Upper lobe of left lung (tissue), 6 donors: Measurements from ENCODE around the gene LRBA. TPM values are rescaled to one million over a fixed set of nuclear protein-coding genes. Genes with fewer than 3 reads are reported as not detected.

Experiments used
- ATAC-seq, 2 donors: fragments of 200-7000 bp; cut with Tn5 transposase; one replicate each; pipeline ENCODE4 v1.9.1; 2022; ENCODE audit warnings: mild to moderate bottlenecking in 2 of 2, moderate library complexity in 2 of 2; ENCODE audit not compliant: low FRiP score in 2 of 2
- DNase-seq, 2 donors: peaks; one replicate each; pipeline ENCODE4 v3.0.0-alpha.2; 2019 to 2020
- H3K27ac ChIP-seq, 4 donors: fragments of 200-600 bp; sonication (generic); one replicate each; pipeline ENCODE4 v1.5.1; 2016 to 2019
- H3K27me3 ChIP-seq, 4 donors: fragments of 200-600 bp; sonication (generic); one replicate each; pipeline ENCODE4 v1.5.1; 2017 to 2019
- H3K36me3 ChIP-seq, 4 donors: fragments of 200-600 bp; sonication (generic); one replicate each; pipeline ENCODE4 v1.5.1; 2016 to 2019
- H3K4me1 ChIP-seq, 4 donors: fragments of 200-600 bp; sonication (generic); one replicate each; pipeline ENCODE4 v1.5.1; 2018 to 2019
- H3K4me3 ChIP-seq, 4 donors: fragments of 200-600 bp; sonication (generic); one replicate each; pipeline ENCODE4 v1.5.1; 2017 to 2019; ENCODE audit warnings: mild to moderate bottlenecking in 2 of 4, moderate library complexity in 1 of 4
- H3K9me3 ChIP-seq, 4 donors: fragments of 200-600 bp; sonication (generic); one replicate each; pipeline ENCODE4 v1.5.1; 2018 to 2019
- EP300 ChIP-seq, 4 donors: sonication (generic); formaldehyde crosslinking; IDR thresholded peaks; one replicate each; pipeline ENCODE4 v1.5.1; 2017; ENCODE audit warnings: antibody characterized with exemption in 4 of 4, control low read depth in 2 of 4
- POLR2A ChIP-seq, 4 donors: fragments of 450-650 bp; IDR thresholded peaks; one replicate each; pipeline ENCODE4 v1.5.1; 2016 to 2017; ENCODE audit warnings: antibody characterized with exemption in 4 of 4, mild to moderate bottlenecking in 2 of 4
- POLR2AphosphoS5 ChIP-seq, 2 donors: sonication (generic); formaldehyde crosslinking; IDR thresholded peaks; one replicate each; pipeline ENCODE4 v1.5.1; 2017; ENCODE audit warnings: antibody characterized with exemption in 2 of 2
- WGBS, 2 donors: methylation state at CpG; one replicate each; pipeline ENCODE4 v1.1.5; 2017 to 2018; 5-methylcytosine and 5-hydroxymethylcytosine counted together
- total RNA-seq, 6 donors: library from RNA; depleted of rRNA in 4 of 6; stranded (reverse); fragments of >200 nt in 4 of 6; gene quantifications; one replicate each; pipeline versions ENCODE4 v1.1.0 to v1.2.1, GENCODE V29; 2016 to 2021
- TF ChIP-seq, protein P1 (sequence below), 6 experiments: fragments of 450-650 bp in 4 of 6; fragments of 200-600 bp in 2 of 6; sonication (generic) in 2 of 6; IDR thresholded peaks; one replicate each; pipeline ENCODE4 v1.5.1; 2016 to 2019; ENCODE audit warnings: antibody characterized with exemption in 6 of 6
- donor health status: DM: no; HTN: no; CAD: no; lungs with moderate emphysema.
- donor health status: DM: no; HTN: yes; CAD: no; lungs with severe emphysema.

The LRBA gene
- total RNA-seq, 6 donors from 2014 or later: 34.7 to 139 (median 56.4) TPM

DNA sequence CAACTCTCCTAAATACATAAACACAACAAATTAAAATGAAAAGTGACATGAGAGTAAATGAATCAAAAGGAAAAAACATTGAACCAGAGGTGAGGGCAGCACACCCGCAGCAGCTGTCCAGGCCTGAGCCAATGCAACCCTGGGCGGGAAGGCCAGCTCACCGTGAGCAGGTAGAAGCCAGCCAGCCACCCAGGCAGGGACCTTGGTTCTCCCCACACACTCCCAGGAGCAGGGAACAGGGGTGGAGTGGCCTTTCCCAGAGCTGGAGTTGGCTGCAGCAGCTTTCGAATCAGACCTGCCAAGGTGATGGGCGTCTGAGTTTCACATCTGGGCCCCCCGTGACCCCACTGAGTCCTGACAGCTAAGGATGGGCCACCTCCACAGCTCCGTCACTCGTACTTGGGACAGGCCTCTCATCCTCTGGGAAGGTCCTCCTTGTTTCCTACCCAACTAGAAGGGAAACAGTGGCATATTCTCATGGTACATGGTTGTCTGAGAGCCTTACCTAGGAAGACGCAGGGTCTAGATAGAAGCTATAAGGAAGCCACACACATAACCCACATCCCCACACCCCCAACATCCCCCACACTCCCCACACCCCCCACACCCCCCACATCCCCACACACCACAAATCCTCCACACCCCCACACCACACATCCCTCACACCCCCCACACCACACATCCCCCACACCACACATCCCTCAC lies 764.6 kb downstream of the LRBA start:
- Histone ChIP-seq H3K27ac (no peak overlapping the region), H3K36me3 (peaks cover 0 to 17% (median 2%) of the 10 kb centered on the region in 4 donors), H3K9me3 (no peaks in the 10 kb centered on the region), H3K4me3 (no peak overlapping the region), H3K27me3 (no peaks in the 10 kb centered on the region), H3K4me1 (no peaks in the 10 kb centered on the region)
- ATAC-seq (no peak), DNase-seq (peak in 1 of 2 donors; percentile 37)
- TF ChIP-seq POLR2A (IDR thresholded peaks at IDR 0.05): no peak
- TF ChIP-seq POLR2AphosphoS5 (IDR thresholded peaks at IDR 0.05): no peak
- TF ChIP-seq, protein P1, sequence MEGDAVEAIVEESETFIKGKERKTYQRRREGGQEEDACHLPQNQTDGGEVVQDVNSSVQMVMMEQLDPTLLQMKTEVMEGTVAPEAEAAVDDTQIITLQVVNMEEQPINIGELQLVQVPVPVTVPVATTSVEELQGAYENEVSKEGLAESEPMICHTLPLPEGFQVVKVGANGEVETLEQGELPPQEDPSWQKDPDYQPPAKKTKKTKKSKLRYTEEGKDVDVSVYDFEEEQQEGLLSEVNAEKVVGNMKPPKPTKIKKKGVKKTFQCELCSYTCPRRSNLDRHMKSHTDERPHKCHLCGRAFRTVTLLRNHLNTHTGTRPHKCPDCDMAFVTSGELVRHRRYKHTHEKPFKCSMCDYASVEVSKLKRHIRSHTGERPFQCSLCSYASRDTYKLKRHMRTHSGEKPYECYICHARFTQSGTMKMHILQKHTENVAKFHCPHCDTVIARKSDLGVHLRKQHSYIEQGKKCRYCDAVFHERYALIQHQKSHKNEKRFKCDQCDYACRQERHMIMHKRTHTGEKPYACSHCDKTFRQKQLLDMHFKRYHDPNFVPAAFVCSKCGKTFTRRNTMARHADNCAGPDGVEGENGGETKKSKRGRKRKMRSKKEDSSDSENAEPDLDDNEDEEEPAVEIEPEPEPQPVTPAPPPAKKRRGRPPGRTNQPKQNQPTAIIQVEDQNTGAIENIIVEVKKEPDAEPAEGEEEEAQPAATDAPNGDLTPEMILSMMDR (IDR thresholded peaks at IDR 0.05): no peak
- TF ChIP-seq EP300 (IDR thresholded peaks at IDR 0.05): no peak
- 87 to 90% methylated on average over 9 of the region's 9 CpGs for WGBS, 2 donors

DNA sequence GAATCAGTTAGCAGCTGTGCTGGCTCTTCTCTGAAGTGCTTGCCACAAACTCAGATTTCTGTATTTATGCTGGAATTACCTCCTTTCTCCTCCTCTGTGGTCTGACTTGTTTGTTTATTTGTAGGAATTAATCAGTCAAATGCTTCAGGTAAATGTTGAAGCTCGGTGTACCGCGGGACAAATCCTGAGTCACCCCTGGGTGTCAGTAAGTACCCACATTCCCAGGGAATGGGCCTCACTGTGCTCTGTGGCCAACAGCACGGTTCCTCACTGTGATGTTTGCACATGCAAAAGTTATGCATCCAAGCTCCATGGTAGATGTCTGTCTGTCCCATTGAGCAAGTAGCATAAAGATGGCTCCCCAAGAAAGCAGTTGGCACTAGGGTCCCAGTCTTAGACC lies 766.9 kb downstream of the LRBA start:
- peaks cover 0 to 8% (median 0%) of the 10 kb centered on the region in 4 donors for H3K4me1 ChIP-seq
- WGBS, 2 donors: 91 to 93% methylated on average over 4 of the region's 4 CpGs
- no peaks in the 10 kb centered on the region for H3K9me3 ChIP-seq
- TF ChIP-seq, protein P1 (IDR thresholded peaks at IDR 0.05): no peak
- TF ChIP-seq EP300 (IDR thresholded peaks at IDR 0.05): no peak
- no peak for TF ChIP-seq POLR2A (IDR thresholded peaks at IDR 0.05)
- TF ChIP-seq POLR2AphosphoS5 (IDR thresholded peaks at IDR 0.05): no peak
- DNase-seq (no peak), ATAC-seq (no peak)
- no peaks in the 10 kb centered on the region for H3K27me3 ChIP-seq
- H3K4me3 ChIP-seq: no peak overlapping the region
- H3K27ac ChIP-seq: no peak overlapping the region
- peaks cover 0 to 13% (median 2%) of the 10 kb centered on the region in 4 donors for H3K36me3 ChIP-seq

DNA sequence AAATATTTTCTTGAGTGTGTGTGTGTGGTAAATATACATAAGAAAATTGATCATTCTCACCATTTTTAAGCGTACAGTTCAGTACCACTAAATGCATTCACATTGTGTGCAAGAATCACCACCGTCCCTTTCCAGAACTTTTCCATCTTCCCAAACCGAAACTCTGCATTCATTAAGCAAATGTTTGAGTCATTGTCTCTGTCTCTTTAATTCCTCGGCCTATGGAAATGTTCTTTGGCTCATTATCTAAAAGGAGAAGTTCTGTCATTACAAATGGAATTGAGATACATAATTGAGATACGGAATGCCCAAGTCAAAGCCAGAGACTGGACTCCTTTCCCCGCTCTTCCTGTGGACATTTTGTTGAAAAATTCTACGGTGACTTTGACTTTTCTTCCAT lies 767.9 kb downstream of the LRBA start:
- TF ChIP-seq, protein P1 (IDR thresholded peaks at IDR 0.05): no peak
- no peak for TF ChIP-seq POLR2A (IDR thresholded peaks at IDR 0.05)
- no peak for TF ChIP-seq EP300 (IDR thresholded peaks at IDR 0.05)
- no peak for TF ChIP-seq POLR2AphosphoS5 (IDR thresholded peaks at IDR 0.05)
- Histone ChIP-seq H3K4me3 (no peak overlapping the region), H3K4me1 (peaks cover 0 to 8% (median 0%) of the 10 kb centered on the region in 4 donors), H3K36me3 (peaks cover 0 to 13% (median 2%) of the 10 kb centered on the region in 4 donors), H3K27ac (no peak overlapping the region), H3K27me3 (no peaks in the 10 kb centered on the region), H3K9me3 (no peaks in the 10 kb centered on the region)
- ATAC-seq (no peak), DNase-seq (no peak)
- WGBS, 2 donors: 95 to 97% methylated on average over 7 of the region's 7 CpGs

DNA sequence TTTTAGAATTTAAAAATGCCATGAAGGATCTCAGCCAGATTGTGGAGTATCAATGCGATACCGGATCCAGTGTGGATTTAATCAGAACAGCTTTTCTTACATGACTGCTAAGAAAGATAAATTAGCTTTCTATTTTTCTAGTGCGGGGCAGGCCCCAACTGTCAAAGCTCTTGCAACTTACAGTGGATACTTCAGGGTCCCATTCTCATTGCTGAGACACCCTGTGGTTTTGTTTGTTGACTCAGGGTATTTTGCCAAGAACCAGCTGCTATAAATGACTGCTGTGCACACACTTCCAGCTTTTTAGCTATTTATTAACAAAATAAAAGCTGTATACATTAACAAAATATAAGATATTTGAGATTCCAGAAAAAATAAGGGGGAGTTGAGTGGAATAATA lies 770.5 kb downstream of the LRBA start:
- Histone ChIP-seq H3K36me3 (peaks cover 0 to 10% (median 2%) of the 10 kb centered on the region in 4 donors), H3K4me3 (no peak overlapping the region), H3K27ac (no peak overlapping the region), H3K27me3 (no peaks in the 10 kb centered on the region), H3K4me1 (peaks cover 0 to 8% (median 0%) of the 10 kb centered on the region in 4 donors), H3K9me3 (no peaks in the 10 kb centered on the region)
- ATAC-seq: no peak
- TF ChIP-seq POLR2A (IDR thresholded peaks at IDR 0.05): no peak
- TF ChIP-seq, protein P1 (IDR thresholded peaks at IDR 0.05): no peak
- TF ChIP-seq POLR2AphosphoS5 (IDR thresholded peaks at IDR 0.05): no peak
- TF ChIP-seq EP300 (IDR thresholded peaks at IDR 0.05): no peak
- no peak for DNase-seq
- 31 to 51% methylated on average over 3 of the region's 3 CpGs for WGBS, 2 donors

DNA sequence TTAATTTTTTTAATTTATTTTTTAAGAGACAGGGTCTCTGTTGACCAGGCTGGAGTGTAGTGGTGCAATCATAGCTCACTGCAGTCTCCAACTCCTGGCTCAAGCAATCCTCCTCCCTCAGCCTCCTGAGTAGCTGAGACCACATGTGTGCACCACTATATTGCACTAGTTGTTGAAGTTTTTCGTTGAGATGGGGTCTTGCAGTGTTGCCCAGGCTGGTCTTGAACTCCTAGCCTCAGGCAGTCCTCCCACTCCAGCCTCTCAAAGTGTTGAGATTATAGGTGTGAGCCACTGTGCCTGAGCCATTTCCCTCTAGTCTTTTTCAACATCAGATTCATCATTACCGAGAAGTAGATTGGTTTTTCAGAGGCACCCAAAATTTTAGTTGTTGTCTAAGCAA lies 771.2 kb downstream of the LRBA start:
- H3K9me3 ChIP-seq: no peaks in the 10 kb centered on the region
- ATAC-seq (no peak), DNase-seq (no peak)
- H3K36me3 ChIP-seq: peaks cover 0 to 6% (median 2%) of the 10 kb centered on the region in 4 donors
- H3K27me3 ChIP-seq: no peaks in the 10 kb centered on the region
- TF ChIP-seq POLR2AphosphoS5 (IDR thresholded peaks at IDR 0.05) (no peak), POLR2A (IDR thresholded peaks at IDR 0.05) (no peak), EP300 (IDR thresholded peaks at IDR 0.05) (no peak)
- TF ChIP-seq, protein P1 (IDR thresholded peaks at IDR 0.05): no peak
- 89 to 98% methylated on average over 2 of the region's 2 CpGs for WGBS, 2 donors
- peaks cover 0 to 8% (median 0%) of the 10 kb centered on the region in 4 donors for H3K4me1 ChIP-seq
- no peak overlapping the region for H3K4me3 ChIP-seq
- no peak overlapping the region for H3K27ac ChIP-seq
